Measurements from ENCODE around the gene MT1H. TPM values are rescaled to one million over a fixed set of nuclear protein-coding genes. Genes with fewer than 3 reads are reported as not detected.

MT1H gene
- total RNA-seq, 2 donors from 2014 or later, result 2.0 TPM; not detected in 1

DNA sequence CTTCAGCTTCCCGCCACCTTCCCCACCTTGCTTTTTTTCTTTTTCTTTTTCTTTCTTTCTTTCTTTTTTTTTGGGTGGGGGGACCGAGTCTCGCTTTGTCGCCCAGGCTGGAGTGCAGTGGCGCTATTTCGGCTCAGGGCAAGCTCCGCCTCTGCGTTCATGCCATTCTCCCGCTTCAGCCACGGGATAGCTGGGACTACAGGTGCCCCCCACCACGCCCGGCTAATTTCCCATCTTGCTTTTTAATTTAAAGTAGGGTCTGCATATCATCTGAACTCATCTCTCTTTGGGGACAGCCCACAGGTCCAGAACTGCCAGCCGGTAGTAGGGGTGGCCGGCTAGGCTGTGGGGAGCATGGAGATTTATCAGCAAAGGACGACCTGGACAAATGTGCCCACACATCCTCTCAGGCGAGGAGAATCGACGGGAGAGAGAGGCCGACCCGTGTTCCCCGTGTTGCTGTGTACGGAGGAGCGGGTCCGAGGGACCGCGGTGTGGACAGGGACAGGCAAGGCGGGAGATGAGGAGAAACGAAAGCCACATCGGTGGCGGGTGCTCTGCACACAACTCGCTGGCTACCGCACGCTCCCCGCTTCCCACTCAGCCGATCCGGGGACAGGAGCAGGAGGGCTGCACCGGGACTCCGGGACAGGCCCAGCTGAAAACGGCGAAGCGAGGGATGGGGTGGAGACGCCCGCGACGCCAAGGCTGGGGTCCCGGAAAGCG lies 34.7 kb upstream of the MT1H start:
- DNase-seq (ENCODE audit: low spot score), result no peak
- intact Hi-C loops (cut with DNase I), result no loop called here

DNA sequence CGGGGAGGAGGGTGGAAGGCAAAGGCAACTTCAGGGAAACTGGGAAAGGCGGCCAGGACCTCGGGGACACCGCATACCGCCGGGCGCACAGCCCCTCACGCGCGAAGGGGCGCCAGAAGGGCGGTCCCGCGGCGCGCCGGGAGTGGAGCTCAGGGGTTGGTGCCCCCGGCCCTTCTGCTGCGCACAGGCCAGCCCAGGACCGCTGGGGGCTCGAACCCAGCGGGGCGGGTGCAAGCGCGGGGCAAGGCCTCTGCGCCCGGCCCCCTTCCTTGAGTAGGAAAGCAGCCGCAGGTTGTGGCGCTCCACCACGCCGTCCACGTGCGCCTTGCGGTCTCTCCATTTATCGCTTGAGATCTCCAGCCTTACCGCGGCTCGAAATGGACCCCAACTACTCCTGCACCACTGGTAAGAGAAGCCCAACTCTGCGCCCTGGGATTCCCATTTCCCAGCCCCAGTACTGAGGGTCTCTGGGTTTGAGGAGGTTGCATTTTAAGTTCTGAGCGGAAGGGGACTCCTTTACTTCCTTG lies 34.1 kb upstream of the MT1H start:
- DNase-seq (ENCODE audit: low spot score), result no peak
- intact Hi-C loops (cut with DNase I), result no loop called here

DNA sequence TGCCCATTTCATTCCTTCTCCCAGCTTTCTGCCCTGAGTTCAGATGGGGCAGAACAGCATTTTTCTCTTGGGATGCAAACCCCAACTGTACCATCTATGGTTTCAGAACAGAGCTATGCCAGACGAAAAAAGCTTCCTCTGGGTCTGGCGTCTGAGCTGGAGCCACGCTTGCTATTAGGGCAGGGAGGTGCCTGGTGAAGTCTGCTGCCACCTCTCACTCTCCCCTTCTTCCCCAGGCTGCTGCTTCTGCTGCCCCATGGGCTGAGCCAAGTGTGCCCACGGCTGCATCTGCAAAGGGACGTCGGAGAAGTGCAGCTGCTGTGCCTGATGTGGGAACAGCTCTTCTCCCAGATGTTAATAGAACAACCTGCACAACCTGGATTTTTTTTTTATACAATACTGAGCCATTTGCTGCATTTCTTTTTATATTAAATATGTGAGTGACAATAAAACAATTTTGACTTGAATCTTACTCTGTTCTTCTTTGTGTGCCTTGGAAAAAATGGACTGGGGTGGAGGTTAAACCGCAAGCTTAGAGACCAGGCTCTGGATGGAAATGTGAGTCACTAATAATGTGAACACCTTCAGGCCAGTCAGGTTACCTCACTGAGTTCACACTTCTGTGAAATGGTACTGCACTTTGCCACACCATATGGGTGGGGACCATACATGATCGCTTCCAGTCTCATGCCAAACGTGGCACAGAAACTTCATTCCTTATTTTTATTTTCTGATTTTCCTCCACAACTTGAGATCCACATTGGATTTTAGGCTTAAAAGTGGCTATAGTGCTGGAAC lies 32.8 kb upstream of the MT1H start:
- no peak for DNase-seq (ENCODE audit: low spot score)
- intact Hi-C loops (cut with DNase I), result no loop called here

DNA sequence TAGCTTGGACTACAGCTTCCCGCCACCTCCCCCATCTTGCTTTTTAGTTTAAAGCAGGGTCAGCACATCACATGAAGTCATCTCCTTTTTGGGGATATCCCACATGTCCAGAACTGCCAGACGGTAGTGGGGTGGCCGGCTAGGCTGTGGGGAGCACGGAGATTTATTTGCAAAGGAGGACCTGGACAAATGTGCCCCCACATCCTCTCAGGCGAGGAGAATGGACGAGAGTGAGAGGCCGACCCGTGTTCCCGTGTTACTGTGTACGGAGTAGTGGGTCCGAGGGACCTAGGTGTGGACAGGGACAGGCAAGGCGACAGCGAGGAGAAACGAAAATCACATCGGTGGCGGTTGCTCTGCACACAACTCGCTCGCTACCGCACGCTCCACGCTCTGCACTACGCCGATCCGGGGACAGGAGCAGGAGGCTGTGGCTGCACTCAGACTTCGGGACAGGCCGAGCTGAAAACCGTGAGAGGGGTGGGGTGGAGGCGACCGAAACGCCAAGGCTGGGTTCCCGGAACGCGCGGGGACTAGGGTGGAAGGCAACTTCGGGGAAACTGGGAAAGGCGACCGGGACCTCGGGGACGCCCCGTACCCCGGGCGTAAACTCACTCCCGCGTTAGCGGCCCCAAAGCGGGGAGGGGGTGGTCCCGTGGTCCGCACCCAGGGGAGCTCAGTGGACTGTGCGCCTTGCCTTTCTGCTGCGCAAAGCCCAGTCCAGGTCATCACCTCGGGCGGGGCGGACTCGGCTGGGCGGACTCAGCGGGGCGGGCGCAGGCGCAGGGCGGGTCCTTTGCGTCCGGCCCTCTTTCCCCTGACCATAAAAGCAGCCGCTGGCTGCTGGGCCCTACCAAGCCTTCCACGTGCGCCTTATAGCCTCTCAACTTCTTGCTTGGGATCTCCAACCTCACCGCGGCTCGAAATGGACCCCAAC lies 31.5 kb upstream of the MT1H start, which contains the start of gene MT1A:
Gene MT1A (plus strand): TSS at position 853 of the 937 bp plus-strand sequence. CDS start 73 bp downstream, at position 926.
- DNase-seq (ENCODE audit: low spot score), result peak; percentile 96
- intact Hi-C loops (cut with DNase I), result no loop called here

DNA sequence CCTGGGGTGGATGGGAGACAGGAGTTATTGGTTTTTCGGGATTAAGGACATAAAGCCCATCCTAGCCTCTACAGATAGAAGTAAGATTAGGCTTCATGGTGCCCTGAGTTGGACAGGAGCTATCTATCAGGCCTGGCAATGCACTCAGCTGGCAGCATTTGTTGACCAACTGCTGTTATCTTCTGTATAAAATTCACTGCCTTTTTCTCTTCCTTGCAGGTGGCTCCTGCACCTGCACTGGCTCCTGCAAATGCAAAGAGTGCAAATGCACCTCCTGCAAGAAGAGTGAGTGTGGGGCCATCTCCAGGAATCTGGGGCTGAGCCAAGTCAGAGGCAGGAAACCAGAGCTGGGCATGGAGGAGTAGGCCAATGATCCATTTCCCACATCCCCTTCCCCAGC lies 30.6 kb upstream of the MT1H start:
- DNase-seq (ENCODE audit: low spot score), result no peak
- intact Hi-C loops (cut with DNase I), result no loop called here

DNA sequence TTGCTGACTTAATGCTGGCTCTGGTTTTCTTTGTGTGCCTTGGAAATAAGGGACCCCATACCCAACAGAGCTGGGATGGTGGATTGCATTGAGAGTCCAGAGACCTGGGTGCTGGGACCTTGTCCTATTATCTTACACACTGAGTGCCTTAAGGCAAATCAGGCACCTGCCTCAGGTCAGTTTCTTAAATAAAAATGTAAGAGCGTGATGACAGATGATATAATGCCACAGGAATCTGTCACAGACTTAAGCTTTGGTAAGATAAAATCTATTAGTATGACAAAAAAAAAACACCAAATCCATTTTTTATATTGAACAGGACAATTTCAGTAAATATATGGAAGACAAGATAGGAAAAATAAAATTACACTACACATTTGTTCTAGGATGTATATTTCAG lies 29.5 kb upstream of the MT1H start:
- DNase-seq (ENCODE audit: low spot score), result no peak
- intact Hi-C loops (cut with DNase I), result no loop called here

DNA sequence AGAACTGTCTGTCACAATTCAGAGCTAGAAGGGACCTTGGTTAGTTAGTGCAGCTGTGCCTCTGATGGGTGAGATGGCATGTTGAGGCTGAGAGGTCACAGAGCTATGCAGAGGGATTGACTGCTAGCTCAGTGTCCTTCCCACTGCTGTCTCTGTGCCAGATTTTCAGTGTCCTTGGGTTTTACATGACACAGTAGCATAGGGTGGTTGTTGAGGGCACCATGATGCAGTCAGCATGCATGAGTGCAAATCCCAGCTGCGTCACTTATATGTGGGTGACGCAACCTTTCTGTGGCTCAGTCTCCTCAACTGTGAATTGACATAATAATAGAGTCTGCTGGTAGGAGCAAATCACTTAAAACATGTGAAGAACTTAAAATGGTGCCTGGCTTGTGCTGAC lies 28.4 kb upstream of the MT1H start:
- no peak for DNase-seq (ENCODE audit: low spot score)
- intact Hi-C loops (cut with DNase I), result no loop called here

DNA sequence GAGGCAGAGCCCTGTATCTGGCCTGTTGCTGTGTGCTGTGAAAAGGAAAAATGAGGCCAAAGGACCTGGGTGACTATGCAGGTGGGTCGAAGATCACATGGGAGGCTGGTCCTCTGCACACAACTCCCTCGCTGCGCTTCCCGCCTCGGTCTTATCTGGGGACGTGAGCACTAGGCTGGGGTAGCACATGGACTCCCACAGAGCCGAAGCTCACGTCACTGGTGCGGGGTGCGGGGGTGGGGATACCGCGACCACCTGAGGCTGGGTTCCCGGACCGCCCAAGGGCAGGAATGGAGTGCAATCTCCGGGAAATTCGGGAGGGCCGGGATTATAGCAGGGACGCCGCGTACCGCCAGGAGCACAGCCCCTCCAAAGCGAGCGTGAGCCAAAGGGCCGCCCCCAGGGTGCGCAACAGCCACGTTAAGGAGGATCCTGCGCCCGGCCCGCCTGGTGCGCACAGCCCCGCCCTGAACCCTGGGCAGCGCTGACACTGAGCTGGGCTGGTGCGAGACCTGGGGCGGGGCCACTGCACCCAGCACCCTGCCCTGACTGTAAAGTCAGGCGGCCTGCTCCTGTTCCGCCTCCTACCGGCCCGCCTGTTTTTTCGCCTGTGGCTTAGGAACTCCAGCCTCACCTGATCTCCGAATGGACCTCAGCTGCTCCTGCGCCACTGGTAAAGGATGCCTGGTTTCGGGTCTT lies 26.4 kb upstream of the MT1H start:
- intact Hi-C loops (cut with DNase I), result no loop called here
- peak; percentile 95 for DNase-seq (ENCODE audit: low spot score)

DNA sequence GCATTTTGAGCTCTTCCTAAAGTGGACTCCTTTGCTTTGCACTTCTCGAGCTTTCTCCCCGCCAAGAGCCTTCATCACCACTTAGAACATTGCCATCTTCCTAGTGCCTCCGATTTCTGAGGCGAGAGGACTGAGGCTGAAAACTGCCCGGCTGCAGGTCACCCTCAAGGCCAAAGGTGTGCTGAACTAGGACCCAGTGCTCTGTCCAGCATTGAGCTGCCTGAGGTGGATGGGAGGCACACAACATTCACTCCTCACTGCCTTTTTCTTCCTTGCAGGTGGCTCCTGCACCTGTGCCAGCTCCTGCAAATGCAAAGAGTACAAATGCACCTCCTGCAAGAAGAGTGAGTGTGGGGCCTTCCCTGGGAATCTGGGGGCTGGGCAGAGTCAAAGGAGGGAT lies 25.8 kb upstream of the MT1H start:
- intact Hi-C loops (cut with DNase I), result no loop called here
- DNase-seq (ENCODE audit: low spot score), result no peak

DNA sequence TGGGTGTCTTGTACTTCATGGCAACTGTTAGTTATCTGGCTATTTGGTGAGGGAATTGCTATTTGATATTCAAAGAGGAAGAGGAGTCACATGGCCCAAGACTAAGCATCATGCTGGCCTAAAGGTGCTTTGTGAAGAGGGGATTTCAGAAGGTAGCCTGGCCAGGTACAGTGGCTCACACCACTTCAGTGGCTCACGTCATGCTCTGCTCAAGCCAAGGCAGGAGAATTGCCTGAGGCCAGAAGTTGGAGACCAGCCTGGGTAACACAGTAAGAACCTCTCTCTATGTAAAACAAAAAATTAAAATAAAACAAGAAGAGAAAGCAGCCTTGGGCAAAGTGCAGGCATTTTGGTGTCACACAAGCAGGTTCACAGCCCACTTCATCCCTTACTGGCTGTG lies 24.3 kb upstream of the MT1H start:
- no peak for DNase-seq (ENCODE audit: low spot score)
- intact Hi-C loops (cut with DNase I), result no loop called here

DNA sequence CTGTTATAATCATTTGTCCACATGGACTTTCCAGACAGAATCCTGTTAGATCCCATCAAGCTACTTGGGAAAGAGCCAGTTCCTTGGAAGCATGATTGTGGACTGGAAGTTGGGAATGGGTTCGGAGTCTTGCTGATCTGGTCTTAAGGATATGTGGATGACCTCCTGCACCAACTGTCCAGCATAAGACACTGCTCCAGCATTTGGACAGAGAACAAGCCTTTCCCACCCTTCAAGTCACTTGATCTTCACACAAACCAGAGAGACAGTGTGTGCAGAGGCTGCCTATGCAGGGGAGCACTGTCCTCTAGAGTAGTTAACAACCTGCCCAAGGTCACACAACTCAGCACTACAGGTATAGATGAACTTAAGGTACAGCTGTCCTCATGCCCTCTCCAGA lies 23.8 kb upstream of the MT1H start:
- intact Hi-C loops (cut with DNase I), result no loop called here
- DNase-seq (ENCODE audit: low spot score), result no peak

DNA sequence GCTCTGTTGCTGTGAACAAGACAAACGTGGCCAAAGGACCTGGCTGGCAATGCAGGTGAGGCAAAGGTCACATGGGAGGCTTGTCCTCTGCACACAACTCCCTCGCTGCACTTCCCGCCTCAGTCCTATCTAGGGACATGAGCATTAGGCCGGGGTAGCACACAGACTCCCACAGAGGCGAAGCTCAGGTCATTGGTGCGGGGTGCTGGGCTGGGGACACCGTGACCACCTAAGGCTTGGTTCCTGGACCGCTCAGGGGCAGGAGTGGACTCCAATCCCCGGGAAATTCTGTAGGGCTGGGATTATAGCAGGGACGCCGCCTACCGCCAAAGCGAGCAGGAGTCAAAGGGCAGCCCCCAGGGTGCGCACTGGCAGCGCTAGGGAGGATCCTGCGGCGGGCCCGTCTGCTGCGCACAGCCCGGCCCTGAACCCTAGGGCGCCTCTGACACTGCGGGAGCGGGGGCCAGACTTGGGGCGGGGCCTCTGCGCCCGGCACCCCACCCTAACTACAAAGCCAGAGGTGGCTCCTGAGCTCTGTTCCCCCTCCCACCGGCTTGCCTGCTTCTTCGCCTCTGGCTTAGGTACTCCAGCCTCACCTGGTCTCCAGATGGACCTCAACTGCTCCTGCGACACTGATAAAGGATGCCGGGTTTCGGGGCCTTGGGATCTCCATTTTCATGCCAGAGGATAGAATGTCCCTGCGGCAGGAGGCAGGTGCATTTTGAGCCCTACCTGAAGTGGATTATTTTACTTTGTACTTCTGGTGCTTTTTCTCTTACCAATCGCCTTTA lies 21.8 kb upstream of the MT1H start:
- no peak for DNase-seq (ENCODE audit: low spot score)
- intact Hi-C loops (cut with DNase I), result no loop called here

DNA sequence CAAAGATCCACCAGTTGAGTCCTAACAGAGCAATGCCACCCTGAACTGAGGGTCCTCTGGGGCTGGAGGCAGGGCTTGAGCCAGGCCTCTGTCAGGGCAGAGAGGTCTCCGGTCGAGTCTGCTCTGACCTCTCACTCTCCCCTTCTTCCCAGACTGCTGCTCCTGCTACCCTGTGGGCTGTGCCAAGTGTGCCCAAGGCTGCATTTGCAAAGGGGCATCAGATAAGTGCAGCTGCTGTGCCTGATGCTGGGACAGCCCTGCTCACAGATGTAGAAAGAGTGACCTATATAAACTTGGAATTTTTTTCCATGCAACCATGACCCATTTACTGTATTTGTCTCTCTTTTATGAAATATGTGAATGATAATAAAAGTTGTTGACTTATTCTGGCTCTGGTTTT lies 20.3 kb upstream of the MT1H start:
- no peak for DNase-seq (ENCODE audit: low spot score)
- intact Hi-C loops (cut with DNase I), result no loop called here

DNA sequence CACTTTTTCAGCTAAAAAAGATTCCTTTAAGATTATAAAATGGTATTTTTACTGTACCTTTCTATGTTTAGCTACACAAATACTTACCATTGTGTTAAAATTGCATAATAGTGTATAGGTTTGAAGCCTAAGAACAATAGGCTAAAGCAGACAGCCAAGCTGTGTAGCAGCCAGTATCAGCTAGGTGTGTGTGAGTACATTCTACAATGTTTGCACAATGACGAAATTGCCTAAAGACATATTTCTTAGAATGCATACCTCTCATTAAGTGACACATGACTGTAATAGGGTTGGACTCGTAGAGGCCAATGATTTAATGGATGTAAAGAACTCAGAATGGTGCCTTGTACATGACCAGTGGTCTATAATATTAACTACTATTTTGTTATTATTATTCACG lies 19.8 kb upstream of the MT1H start:
- intact Hi-C loops (cut with DNase I), result no loop called here
- no peak for DNase-seq (ENCODE audit: low spot score)

DNA sequence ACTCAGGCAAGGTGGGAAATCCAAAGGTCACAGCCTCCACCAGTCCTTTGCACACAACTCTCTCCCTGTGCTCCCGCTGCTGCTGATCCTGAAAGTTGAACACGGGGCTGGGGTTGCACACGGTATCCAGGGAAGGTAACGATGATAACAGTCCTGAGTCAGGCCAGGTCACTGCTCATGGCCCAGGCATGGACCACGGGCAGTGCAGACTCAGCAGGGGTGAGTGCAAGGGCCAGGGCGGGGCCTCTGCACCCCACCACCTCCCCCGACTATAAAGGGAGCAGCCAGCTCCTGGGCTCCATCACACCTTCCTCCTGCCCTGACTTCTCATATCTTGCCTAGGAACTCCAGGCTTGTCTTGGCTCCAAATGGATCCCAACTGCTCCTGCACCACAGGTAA lies 18.0 kb upstream of the MT1H start, which contains the start of gene MT1B:
Gene MT1B (plus strand): TSS at position 301 of the 400 bp plus-strand sequence. CDS start 68 bp downstream, at position 369.
- no peak for DNase-seq (ENCODE audit: low spot score)
- intact Hi-C loops (cut with DNase I), result no loop called here

DNA sequence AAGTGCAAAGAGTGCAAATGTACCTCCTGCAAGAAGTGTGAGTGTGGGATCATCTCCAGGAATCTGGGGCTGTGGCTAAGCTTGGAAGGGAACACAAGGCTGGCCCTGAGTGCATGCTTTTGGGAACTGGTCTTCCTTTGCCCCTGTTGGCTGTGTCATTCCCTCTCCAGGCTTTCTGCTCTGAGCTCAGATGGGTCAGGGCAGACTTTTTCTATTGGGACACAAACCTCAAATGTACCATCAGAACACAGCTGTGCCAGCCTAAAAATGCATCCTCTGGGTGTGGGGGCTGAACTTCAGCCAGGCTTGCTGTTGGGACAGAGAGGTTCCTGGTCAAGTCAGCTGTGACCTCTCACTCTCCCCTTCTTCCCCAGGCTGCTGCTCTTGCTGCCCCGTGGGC lies 17.0 kb upstream of the MT1H start:
- no peak for DNase-seq (ENCODE audit: low spot score)
- intact Hi-C loops (cut with DNase I), result no loop called here

DNA sequence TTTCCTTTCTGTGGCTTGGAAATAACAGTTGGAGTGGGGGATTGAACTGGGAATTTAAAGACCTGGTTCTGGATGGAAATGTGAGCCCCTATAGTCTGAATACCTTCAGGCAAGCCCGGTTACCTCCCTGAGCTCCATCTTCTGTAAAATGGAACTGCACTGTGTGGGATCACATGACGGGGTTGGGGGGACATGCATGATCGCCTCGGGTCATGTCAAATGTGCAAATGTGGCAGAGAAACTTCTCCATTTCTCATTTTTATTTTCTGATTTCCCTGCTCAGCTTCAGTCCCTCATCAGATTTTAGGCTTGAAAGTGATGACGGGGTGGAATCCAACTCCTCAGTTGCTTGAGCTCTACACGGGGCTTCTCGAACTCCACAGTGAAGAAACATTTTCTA lies 16.4 kb upstream of the MT1H start:
- no peak for DNase-seq (ENCODE audit: low spot score)

More for the DNA sequence above, 16.4 kb upstream of the MT1H start:
- intact Hi-C loops (cut with DNase I), result no loop called here
